DMS79 treated with DMSO at 0.1 percent for 48 hours (cell line): ENCODE results near the gene CTNNA3.

ENCODE experiments used
- DNase-seq: peaks from one replicate; lab custom pipeline; 2025; lab: John Stamatoyannopoulos, UW

CTNNA3 gene

DNA sequence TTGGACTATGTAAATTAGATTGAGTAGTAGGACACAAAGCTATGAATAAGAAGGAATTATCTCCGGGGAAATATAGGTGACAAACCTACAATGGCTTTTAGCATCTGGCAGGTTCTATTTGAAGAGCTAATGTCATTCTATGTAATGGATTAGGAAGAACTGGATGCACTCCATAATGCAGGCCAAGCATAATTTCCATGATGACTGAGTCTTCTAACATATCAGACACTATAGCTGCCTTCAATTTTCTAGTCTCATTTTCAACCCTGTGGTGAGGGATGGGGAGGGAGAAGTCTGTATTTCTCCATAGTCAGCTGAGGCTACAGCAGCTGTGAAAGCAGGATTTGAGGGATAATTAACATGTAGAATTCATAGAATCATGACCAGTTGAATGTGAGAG, 1160.6 kb downstream of the CTNNA3 start:
- DNase-seq: no peak

DNA sequence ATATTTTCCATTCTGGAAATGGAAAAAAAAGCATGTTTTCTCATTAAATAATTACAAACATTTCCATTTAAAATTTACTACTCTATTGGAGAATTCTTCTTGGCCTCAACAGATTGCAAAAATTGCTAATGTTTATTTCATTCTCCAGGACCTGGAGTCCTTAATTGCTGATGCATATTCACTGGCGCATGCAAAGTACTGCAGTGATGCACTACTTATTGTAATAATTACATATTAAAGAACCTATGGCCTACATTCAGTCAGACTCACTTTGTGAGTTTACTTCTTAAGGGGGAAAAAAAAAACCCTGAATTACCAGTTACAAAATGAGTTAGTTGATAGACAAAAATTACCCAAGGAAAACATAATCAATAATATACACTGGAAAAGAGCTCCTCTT, 1161.1 kb downstream of the CTNNA3 start:
- DNase-seq: no peak

DNA sequence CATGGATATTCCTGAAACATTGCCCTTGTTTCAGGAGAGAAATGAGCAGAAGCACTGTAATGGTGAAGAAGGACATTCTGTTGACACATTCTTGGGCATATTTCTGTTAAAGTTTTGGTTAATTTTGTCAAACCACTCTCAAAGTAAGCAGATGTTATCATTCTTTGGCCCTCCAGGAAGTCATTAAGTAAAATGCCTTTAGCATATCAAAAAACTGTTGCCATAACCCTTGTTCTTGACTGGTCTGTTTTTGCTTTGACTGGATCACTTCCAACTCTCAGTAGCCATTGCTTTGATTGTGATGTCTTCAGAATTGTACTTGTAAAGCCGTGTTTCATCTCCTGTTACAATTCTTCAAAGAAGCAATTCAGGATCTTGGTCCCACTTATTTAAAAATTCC, 1174.5 kb downstream of the CTNNA3 start:
- no peak for DNase-seq

DNA sequence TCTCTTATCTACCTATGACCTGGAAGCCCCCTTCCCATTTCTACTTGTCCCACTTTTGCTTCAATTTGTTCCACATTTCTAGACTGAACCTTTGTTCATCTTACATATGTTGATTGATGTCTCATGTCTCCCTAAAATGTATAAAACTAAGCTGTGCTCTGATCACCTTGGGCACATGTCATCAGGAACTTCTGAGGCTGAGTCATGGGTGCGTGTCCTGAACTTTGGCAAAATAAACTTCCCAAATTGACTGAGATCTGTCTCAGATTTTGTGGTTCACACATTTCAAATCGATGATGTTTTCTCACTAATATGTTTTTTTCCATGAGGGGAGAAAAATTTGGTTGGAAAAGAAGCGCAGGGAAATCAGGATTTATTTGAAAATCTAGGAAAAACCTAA, 1176.4 kb downstream of the CTNNA3 start:
- no peak for DNase-seq

DNA sequence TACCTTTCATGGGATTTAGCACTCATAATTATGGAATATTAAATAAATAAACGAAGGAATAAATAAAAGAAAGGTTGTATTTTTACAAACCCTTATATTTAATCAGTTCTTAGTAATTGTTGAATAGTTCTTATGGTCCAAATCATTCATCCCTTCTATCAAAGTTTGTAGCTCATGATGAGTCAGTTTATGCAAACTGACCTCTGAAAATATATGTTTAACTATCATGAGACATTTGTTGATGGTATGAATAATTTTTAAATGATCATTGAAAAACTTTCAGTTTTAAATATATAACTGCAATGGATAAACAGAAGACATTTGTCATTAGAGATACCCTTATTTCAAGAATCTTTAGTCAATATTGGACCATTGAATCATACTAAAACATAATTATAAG, 1181.3 kb downstream of the CTNNA3 start:
- DNase-seq: no peak

DNA sequence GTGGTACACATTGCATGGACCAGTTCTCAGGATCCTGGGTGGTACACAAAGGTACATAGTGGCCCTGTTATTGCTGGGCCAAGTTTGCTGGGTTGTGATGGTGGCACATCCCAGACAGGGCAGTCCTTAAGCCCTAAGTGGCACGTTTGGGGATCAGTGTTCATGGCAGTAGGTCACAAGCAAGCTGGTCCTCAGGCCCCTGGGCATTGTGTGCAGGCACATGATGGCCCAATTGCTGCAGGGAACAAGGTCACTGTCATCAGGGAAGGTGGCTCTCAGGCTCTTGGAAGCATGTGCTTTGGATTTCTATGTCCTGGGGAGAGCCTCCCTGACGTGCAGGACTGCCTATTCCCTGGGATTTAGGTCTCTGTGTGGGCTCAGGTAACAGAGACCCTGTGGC, 1182.5 kb downstream of the CTNNA3 start:
- DNase-seq: no peak

DNA sequence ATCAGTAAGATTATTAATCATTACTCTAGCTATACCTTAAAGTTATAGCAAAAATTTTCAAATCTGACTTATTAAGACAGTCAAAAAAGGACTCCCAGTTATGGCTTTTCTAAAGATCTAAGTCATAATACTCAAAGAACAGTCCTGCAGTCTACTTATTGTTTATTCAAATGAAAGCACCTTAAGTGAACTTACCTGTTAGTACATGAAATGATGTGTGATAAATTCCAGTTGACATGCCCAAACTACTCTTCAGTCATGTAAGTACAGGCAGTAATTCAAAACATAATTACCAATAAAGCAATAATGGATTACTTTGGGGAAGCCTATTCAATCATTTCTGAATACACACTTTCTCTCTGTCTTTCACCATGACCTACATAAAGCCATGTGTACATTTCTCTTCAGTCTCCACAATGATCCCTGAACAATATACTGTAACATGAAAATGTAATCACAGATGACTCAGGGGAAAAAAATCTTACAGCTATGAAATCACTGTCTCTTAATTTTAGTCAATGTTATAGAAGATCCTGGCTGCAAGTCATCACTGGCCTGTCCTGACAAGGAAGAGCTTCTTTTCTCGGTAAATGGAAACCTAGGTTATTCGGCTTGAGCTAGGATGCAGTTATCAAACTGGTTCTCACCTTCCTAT, 1190.9 kb downstream of the CTNNA3 start:
- DNase-seq: no peak

DNA sequence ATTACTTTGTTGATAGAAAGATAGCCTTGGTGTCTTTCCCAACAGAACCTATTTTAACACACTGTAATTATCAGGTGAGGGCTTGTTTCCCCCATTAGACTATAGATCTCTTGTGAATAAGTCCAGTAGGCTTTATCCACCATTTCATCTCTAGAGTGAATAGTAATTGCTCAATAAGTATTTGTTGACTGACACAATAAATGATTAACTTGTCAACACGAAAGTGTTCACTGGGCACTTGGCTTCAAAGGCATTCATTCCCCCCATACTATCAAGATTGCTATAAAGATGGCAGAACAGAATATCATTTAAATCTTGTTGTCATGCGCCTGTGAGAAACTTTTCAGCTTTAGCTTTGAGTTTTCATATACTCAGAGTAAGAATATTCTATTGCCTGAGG, 1194.6 kb downstream of the CTNNA3 start:
- no peak for DNase-seq

DNA sequence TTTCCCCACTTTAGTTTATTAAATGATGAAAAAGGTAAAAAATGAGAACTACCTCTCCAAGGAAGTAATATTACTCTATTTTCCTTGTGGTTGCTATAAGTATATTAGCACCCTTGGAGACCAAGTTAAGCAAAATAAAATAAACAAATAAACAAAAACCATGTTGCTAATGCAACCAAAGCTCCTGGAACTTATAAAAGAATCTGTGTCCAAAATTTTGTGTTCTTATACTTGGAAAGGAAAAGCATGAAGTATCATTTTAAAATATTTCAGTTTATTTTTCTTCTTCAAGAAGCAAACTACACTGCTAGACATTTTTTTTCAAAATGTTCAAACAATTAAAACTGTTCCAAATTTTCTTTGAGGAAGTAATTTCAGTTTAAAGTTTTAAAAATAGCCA, 1212.0 kb downstream of the CTNNA3 start:
- no peak for DNase-seq

DNA sequence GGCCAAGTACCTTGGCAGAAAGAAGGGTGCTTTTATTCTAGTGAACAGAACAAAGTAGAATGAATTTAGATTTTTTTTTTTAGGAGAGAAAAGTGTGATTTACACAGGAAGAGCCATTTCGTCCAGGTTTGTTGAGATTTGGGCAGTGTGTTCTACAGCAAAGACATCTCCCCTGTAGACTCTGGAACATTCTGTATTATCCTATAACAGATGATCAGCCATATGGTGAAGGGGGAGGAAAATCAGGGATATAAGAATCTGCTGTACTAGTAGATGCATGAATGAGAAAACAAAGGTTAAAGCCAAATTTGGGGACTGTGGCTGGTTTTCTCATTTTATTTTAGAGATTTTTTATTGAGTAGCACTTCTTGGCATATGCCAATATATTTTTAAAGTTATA, 1223.8 kb downstream of the CTNNA3 start:
- DNase-seq: no peak

DNA sequence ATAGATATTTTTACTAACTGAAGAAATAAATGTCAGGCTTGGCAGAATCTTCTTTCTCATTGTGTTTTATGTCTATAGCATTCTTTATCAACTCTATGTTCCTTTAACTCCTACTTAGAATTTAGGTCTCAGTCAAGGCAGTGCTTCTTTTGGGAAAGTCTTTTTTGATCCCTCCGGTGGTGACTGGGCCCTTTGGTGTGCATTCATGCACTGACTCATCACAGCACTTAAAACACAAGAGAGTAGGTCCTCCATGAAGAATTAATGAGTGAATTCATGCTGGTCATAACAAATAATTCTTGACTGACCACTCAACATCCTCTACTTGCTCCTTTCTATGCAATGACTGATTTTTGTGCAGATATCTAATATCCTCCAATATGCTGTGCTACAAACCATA, 1229.0 kb downstream of the CTNNA3 start:
- DNase-seq: no peak

DNA sequence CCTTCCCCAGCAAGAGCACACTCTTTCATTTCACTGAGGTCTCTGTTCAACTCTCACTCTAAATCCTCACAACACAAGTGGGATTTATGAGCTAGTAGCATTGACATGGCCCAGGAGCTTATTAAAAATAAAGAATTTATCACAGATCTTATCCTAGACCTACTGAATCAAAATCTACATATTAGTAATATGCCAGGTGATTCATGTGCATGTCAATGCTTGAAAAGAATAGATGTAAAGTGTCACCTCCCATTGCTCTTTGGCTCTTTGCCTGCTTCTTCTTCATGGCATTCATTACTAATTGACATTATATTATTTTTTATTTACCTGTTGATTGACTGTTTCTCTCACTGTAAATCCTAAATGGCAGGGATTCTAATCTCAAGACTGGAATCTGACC, 1229.4 kb downstream of the CTNNA3 start:
- no peak for DNase-seq

DNA sequence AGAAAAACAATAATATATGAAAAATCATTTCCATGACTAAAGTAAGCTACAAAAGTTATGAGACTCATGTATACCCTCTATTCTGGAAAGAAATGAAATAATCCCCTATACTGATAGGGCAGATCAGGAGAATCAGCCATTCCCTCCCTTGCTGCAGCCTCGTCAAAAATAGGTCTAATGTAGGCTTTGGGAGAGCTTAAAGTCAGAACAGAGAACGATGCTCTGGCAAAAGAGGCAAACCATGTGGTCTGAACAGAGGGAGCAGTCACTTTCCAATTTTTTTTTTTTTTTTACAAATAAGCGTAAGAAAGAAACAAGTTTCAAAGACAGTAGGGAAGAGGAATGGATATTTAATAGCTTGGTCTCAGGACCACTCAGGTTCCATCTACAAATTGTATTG, 1232.4 kb downstream of the CTNNA3 start:
- no peak for DNase-seq

DNA sequence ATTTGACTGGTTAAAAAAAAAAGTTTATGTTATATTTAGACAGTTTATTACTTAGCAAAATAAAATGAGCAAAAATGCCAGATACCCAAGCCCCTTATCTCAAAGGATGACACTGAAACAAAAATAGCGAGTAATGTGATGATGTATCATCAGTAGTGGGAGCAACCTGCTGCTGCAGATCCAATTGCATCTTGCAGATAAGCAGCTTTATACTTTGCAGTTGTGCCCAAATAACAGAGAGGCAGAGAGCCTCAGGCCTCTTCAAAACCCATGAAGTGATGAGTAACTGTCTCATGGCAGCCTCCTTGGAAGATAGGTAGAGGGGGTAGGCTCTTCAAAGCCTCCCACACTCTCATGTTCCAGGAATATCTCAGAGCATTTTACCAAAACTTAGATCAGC, 1238.4 kb downstream of the CTNNA3 start:
- DNase-seq: no peak

DNA sequence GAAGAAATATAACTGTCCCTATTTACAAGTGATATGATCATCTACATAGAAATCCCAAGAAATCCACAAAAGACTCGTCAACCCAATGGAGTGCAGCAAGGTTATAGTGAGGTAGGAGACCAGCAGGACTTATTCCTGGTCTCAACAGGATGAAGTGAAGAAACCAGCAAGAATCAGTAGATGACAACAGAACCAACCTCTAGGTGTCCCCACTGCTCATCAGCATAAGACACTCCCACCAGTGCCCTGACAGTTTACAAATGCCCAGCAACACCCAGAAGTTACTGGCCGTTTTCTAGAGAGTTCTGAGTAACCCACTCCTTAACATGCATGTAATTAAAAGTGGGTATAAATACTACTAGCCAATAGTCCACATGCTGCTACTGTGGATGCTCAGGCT, 1240.7 kb downstream of the CTNNA3 start:
- no peak for DNase-seq

DNA sequence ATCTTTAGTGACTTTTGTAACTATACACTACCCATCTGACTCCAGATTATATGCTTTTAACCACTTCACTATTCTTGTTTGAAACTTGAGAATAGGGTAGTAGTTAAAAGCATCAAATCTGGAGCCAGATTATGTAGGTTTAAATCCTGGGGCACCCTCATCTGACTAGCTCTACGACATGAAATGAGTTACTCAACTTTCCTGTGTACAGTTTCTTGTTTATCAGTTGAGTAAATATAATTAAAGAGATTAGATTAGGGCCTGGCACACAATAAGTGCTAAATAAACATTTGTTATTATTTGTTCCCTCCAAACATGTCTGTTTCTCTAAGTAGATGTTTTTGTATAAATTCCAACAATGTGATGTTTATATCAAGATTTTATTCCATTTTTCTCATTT, 1255.4 kb downstream of the CTNNA3 start:
- no peak for DNase-seq

DNA sequence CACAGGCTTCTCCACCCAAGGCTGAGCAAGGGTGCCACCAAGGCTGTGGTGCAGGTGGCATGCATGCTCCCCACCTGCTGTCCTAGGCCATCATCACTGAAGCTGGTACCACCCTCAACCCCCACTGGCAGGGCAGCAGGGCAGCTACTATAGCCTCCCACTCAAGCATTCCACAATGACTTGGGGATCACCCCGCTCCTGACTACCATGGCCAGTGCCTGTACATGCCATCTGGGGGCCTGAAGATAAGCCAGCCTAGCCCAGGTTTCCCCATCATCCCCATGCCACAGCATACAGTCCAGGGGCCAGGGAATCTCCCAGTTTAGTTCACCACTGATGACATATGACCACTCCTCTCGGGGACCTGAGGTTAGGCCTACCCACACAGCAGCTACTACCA, 1281.1 kb downstream of the CTNNA3 start:
- DNase-seq: no peak

DNA sequence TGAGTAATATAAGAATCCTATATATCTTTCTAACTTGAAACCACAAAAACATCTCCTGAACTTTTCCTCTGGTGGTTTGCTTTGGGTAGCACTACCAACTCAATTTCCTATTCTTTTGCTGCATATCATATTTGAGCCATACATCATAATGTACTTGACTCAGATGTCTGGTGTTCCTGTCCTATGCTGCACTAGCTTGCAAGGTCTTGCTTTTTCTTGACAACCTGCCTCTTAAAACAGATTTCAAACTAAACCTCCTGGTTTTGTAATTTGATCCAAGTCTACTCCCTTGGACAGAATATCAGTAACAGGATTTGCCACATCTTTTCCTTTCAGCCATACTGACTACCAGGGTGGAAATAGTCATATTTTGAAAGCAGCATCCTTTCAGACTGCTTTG, 1290.4 kb downstream of the CTNNA3 start:
- DNase-seq: no peak

DNA sequence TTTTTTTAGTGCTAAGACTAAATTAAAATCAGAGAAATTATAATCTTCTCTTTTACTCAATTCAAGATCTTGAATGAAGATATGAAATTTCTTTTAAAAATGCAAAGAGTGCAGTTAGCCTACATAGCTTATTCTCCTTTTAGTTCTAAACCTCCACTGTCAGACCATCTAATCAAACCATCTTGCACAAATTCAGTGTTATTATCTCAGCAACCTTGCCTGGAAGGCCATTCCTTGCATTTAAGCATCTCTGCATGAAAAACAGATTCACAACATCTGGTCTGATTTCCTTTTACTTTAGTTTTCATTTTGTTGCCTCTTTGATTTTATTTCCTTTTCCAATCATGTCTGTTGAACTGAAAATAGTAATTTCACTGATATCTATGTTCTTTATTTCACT, 1297.3 kb downstream of the CTNNA3 start:
- no peak for DNase-seq

DNA sequence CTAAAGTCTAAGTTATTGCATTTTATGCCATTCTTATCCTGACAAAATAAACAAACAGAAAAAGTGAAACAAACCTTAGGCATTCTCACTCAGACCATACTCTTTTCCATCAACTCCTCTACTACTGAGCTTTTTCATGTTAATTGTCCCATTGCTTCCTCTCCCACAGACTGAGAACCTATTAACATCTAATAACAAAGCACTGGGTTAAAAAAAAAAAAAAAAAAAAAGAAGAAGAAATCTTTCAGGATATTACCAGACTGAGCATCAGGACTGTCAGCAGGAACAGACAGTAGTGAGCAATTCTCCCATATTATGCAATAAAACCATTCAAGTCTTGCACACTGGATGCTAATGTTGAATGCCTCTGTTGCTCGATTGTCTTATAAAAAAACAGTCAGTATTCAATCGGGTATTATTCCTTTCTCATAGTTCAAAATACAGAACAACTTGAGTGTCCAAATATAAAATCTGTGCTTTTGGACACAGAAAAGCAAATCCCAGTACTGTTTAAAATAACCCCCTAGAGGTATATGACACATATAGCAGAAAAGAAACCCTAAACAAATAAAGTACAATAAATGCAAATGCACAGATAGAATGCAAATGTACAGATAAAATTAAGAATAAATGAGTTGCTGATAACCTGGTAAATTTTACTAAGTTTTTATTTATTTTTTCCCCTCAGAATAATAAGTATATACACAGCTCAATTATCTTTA, 1301.5 kb downstream of the CTNNA3 start:
- no peak for DNase-seq

DNA sequence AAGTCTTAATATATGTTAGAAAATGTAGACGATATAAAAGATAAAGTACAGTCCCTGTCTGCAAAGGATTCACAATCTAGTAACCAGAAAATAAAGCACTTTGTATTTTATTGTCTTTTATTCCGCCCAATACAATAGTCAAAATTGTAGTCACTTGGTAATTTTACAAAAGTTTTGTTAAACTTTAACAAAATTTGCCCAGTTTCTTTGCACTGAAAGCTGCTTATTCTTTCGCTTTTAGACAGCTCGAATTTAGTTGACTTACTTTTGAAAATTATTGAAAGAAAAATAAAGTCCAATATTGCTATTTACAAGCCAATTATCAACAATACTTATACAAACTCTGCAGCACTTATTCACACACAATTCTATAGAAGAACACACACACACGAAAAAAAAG, 1305.1 kb downstream of the CTNNA3 start:
- DNase-seq: no peak

DNA sequence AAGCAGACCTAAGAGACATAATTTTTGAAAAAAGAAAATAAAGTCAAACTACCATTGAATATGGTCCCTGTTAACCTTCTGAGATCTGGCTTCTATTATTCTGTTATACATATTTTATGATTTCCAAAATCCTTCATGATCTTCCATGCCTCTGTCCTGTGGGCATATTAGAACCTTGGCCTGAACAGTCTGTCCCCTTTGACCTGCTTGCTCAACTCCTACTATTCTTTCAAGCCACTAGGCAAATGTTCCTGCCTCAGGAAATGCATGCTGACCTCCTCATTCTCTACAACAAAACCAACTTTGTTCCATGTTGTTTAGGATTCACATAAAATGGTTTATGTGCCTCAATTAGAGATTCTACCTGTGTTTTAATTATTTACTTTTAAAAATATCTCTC, 1315.0 kb downstream of the CTNNA3 start:
- no peak for DNase-seq

DNA sequence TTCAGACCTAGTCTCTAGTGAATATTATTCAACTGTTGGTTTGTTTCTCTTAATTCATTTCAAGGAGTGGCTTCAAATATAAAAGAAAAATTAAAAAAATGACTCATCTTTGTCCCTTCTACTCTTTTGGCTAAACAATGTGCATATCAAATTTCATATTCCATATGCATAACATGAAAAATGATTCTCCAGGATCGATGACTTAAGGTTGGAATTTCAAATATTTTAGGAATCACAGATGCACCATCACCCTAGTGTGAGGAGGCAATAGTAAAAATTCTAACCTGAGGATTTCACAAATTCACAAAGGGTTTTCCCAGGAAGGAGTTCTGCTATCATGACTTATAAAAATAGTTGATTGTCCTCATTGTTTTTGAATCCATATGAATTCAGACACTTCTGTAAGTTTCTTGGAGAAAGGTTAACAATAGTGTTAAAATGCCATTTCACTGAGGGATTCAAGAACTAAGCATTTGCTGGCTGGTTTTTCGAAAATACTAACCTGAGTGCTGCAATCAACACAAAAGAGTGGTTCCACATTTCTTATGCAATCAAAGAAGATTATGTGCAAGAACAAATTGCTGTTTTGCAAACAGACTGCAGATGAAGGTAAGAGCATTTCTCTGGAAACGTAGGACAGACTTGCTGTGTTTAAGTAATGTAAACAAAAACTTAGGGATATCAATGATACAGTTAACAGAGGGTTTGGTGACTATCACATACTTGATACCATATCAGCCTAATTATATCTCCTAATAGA, 1317.7 kb downstream of the CTNNA3 start:
- DNase-seq: no peak
